Hematopoietic multipotent progenitor cell treated with erythropoietin and hydrocortisone succinate and interleukin-3 and kit ligand, for 17 days (in vitro differentiated cells): ENCODE measurements around the gene GPC2.

Source experiments
- DNase-seq: peaks from one replicate; pipeline ENCODE4 v3.0.0-alpha.2; 2015; ENCODE audit warnings: low spot score

The GPC2 gene

GRCh38 chr7:100169147-100169850 lies 7.9 kb downstream of the GPC2 start:
- no peak for DNase-seq

- no peak for DNase-seq
These were observed 9.3 kb downstream of the GPC2 start for GRCh38 chr7:100167912-100168323.

DNA sequence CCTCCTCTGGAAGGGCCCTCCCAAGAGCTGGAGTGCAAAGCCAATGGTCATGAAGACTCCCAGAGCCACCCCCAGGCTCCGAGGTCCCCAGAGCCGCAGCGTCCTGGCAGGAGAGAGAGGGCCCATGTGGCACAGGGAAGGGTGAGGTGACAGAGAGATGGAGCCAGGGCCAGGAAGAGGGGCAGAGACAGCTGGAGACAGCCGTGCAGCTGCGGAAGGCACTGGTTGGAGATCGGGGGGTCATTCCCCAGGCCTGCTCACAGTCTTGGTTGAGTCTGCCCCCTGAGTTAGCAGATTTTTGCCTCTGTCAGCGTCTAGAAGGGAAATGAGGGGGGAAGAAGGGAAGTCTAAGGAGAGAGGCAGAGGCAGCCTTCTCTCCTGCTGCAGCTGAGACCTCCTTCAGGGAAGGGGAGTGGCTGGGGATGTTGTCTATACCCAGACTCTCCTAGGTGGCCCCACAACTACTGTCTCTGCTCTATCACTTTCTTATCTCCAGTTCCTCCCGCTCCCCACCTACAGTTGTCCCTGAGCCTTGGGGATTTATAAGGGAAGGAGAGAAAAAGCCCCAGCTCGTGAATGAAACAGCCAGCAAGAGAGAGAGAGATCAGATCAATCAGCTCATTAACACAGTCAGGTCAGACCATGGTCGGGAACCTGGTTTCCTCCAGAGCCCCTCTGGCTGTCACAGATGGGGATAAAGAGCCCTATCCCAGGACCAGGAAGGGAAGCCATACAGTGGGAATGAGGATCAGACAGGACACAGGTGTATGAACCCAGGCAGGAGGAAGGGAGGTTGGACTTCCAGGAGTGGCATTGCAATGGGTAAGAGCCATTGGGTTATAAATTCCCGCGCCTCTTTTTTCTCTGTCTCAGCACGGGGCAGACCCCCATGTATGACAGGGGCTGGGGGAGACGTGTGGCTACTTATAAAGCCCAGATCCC lies 9.9 kb downstream of the GPC2 start:
- DNase-seq = no peak

- DNase-seq = no peak
These were observed 10.8 kb downstream of the GPC2 start for GRCh38 chr7:100166317-100166940.

GRCh38 chr7:100163871-100164270 lies 13.3 kb downstream of the GPC2 start:
- no peak for DNase-seq

- no peak for DNase-seq
These were observed 14.1 kb downstream of the GPC2 start for GRCh38 chr7:100163006-100163531.

- DNase-seq = no peak
These were observed 17.1 kb downstream of the GPC2 start for GRCh38 chr7:100160067-100160466.

GRCh38 chr7:100159099-100159623 lies 18.0 kb downstream of the GPC2 start:
- no peak for DNase-seq

DNA sequence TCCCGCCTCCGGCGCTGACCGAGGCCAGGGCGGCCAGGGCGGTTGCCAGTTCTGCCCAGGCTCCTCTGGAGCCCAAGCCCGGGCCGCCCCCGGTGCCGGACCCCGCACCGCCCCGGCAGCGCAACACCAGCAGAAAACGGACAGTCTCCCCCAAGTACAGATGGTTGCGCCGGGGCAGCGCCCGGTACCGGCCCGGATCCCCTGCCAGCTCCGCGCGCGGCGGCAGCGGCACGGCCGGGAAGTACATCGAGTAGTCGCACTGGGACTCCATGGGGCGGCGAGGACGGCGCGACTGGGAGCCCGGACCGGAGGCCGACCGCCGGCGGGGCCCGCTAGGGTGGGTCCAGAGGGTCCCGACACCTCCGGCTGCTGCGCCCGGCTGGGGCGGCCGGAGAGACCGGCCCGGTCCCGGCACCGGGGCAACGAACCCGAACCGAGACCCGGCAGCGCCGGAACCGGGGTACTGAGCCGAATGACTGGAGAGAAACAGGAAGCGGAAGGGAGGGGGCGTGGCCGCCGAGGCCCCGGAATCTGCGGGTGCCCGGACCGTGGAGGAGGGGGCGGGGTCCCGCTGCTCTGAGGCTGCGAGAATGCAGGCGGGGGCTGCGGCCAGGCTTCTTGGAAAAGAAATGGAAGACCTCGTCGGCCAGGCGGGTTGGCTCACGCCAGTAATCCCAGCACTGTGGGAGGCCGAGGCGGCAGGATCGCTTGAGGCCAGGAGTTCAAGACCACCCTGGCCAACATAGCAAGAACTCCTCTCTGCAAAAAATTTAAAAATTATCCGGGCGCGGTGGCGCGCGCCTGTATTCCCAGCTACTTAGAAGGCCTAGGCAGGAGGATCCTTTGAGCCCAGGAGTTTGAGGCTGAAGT lies 18.7 kb downstream of the GPC2 start, which contains the start of gene TRAPPC14:
Gene TRAPPC14, minus strand, starts transcription at position 495 of the 870 bp plus-strand sequence. Its CDS starts 224 bp downstream, at position 271.
- peak; percentile 62 for DNase-seq

DNA sequence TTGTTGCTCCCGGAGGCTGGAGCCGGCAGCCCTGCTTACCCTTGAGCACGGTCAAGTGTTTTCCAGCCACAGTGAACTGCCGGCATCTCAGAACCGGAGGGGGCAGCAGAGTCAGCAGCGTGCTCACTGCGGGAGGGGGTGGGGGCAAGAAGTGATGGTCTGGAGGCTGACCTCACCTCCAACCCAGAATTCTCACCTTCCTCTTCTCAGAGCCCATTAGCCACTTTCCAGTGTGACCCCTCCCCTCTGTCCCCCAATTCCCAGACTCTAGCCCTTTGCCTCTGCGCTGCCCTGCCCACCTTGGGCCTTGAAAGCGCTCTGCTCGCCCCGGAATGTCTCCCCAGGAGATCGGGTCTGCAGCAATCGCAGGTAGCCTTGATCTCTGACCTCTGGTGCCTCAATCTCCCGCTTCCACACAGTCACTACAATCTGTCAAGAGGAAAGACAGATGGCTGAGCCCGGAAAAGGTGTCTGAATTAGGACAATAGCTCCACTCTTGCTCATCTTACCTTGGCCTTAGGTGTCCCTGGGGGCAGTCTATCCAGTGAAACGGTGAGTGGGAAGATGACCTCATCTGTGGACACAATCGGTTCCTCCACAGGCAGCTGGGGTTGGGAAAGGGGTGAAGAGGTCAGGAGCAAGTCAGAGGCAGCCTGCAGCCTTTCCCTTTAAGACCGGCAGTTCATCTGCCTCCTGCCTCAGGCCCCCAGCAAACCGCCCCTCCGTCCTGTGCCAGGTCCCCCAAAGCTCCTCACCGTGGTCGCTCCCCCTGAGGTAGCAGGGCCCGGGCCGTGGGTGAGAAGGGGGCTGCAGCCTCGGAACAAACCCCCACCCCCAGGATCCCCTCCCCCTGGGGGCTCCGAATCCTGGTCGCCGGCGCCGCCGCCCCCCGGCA lies 19.6 kb downstream of the GPC2 start:
- DNase-seq = no peak

GRCh38 chr7:100157069-100157333 lies 20.2 kb downstream of the GPC2 start:
- no peak for DNase-seq

DNA sequence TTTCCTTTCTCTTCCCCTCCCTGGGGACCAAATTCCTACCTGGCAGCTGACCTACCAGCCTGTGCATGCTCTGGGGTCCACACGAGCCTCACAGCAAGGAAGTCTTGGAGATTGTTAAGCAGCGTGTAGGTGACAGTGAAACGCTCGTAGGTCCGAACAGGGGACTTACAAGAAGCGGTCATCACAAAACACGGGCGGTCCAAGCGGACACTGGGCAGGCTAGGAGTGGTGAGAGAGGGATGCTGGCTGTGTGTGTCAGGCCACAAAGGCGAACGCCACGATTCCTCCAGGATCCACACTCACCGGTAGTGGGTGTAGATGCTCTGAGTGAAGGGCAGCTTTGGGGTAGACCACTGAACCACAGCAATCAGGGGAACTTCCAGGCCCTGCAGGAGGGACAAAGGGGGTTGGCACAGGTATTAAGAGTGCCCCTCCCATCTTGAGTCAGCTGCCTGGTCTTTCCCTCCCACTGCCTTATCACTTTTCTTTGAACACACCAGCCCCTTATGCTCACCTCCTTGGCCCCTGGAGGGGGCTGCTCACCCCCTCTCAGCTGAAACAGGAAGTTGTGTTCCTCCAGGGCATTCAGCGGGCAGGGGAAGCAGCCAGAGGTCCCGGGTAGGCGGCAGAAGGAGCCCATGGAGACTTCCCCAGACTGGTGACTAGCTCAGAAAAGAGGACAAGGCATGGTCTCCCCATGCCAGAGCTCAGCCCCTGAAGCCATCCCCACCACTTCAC lies 20.7 kb downstream of the GPC2 start:
- DNase-seq = no peak

DNA sequence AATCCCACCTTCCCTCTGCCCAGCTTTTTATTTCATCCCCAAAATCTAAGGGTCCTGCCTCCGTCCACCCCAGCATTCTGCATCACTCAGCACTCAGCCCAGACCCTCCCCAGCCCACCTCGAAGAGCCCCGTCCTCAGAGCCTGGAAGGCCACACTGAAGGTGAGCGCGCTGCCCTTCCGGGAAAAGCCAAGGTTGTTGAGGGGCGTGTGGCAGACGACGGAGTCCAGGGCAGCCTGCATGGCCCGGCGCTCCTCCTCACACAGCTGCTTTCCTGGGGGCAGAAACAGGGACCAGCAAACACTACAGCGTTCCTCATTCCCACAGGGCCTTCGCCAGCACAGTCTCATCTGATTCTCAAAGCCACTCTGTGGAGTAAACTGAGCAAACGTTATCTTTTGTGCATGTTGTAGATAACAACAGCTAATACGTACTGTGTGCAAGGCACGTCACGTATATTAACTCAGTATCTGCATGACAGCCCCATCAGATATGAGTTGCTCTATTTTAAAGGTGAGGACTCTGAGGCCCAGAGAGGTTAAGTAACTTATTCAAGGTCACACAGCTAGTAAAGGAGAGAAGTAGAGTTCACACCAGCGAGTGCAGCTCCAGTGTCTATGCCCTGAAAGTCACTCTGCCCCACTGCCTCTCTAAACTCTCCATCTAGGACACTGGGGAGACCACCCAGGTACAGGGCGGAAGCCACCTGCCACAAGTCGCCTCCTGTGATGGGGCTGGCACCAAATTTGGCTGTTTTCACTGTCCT lies 21.4 kb downstream of the GPC2 start:
- DNase-seq = no peak

DNA sequence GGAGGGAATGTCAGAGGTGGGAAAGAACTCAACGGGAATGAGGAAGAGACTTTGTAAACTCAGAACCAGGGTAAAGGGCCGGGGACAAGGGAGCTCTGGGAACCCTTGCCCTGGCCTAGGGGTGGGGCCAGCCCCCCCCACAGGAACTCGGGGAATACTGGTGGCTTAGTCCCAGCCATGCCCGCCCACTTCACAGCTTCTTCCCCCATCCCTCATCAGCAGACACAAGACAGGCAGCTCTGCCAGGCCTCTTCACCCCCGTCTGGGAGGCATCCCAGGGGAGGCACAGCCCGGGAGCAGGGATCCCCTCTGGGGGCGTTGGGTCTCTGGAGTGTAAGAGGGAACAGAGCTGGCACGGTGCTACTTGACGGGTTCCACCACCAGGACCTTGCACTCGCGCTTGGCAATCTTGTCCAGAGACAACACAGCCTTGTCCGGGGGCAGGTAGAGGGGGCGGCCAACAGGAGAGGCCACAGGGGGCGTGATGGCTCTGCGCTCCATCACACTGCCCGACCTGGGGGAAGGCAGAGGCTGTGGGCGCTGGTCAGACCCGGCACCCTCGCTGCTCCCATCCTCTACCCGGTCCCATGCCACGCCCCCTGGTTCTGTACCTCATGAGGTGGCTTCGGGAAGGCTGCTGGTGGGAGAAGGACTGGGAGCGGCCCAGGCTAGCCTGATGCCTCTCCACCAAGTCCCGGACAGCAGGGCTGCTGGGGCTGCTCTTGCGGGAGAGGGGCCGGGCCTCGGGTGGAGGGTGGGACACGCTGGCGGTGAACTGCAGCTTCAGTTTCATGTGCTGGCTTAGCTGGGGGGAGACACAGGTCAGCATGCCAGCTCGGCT lies 22.3 kb downstream of the GPC2 start:
- no peak for DNase-seq

DNA sequence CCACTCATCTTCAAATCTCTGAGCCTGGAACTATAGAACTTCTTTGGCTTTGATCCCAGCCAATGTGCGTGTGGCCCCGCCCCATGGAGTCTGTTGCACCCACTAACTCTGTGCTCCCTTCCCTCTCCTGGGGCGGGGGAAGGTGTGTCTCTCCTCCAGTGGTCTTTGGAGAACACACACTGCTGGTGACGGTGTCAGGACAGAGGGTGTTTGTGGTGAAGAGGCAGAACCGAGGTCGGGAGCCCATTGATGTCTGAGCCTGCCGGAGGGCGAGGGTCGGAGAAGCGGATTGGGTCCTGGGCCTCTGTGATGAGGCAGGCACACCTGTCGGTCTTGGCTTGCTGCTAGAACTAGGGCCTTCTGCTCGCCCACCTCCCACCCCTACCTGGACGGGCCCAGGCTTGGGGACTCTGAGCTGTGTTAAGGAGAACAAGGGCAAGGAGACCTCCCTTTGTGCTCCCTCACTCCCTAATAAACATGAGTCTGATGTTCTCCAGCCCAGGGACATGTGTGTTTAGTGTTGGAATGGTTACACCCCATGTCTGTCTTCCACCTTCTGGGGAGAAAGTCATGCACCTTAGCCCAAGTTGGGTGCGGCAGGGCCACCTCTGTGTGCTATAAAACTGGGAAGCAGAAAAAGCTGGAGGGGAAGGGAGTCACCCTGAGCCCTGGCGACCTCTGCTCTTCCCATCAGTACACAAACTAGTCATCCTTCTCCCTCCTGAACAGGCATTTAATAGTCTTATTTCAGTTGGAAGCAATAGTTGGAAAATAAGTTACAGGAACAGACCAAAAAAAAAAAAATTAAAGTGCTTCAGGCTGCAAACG lies 23.3 kb downstream of the GPC2 start:
- no peak for DNase-seq

DNA sequence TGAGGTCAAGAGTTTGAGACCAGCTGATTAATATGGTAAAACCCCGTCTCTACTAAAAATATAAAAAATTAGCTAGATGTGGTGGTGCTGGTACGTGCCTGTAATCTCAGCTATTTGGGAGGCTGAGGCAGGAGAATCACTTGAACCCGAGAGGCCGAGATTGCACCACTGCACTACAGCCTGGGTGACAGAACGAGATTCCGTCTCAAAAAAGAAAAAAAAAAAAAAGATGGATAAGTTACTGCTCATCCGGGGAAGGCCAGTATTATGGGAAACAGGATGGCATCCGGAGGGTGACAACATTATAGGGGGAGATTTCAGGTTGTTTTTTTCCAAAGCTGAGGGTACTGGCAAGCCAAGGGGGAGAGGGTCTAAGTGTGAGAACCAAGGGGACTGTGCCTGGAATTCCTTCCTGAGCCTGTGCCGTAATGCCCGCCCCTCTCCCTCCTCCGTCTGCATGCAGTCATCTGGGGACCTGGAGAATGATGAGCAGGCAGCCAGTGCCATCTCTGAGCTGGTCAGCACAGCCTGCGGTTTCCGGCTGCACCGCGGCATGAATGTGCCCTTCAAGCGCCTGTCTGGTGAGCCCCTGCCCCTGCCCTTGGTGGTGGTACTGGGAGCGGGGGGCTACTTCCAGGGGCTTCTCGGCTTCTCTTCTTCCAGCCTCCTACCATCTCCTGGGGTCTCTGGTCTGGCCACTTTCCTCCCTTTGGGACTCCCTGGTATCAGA lies 24.1 kb downstream of the GPC2 start:
- DNase-seq = no peak
